Stomach (tissue), 9 donors: ENCODE results near the gene TK1. TPM values are rescaled to one million over a fixed set of nuclear protein-coding genes. Genes with fewer than 3 reads are reported as not detected.

Experiments
- DNase-seq, 2 donors: peaks; one replicate each; pipeline versions ENCODE4 v3.0.0 to v3.0.0-alpha.2; 2013 to 2019
- H3K27ac ChIP-seq, 5 donors: fragments of 200-600 bp in 4 of 5; sonication (generic) in 4 of 5; one replicate each; pipeline ENCODE4 v1.5.1; 2013 to 2019; ENCODE audit warnings: mild to moderate bottlenecking in 1 of 5, moderate library complexity in 1 of 5
- H3K27me3 ChIP-seq, 3 donors: fragments of 200-600 bp; sonication (generic); one replicate each; pipeline ENCODE4 v1.5.1; 2017 to 2019; ENCODE audit warnings: mixed run types in 1 of 3
- H3K36me3 ChIP-seq, 4 donors: fragments of 200-600 bp; sonication (generic); 1 replicate in 3 of 4; 2 replicates in 1 of 4; pipeline ENCODE4 v1.5.1; 2016 to 2019
- H3K4me1 ChIP-seq, 4 donors: fragments of 200-600 bp; sonication (generic); one replicate each; pipeline ENCODE4 v1.5.1; 2016 to 2019
- H3K4me3 ChIP-seq, 4 donors: fragments of 200-600 bp; sonication (generic) in 3 of 4; one replicate each; pipeline ENCODE4 v1.5.1; 2016 to 2019; ENCODE audit warnings: mild to moderate bottlenecking in 1 of 4
- H3K9me3 ChIP-seq, 4 donors: fragments of 200-600 bp; sonication (generic); one replicate each; pipeline ENCODE4 v1.5.1; 2016 to 2019
- CTCF ChIP-seq, 7 experiments: fragments of 450-650 bp in 4 of 7; fragments of 200-600 bp in 3 of 7; sonication (generic) in 3 of 7; IDR thresholded peaks; one replicate each; pipeline ENCODE4 v1.5.1; 2016 to 2019; ENCODE audit warnings: antibody characterized with exemption in 7 of 7, control low read depth in 2 of 7, mild to moderate bottlenecking in 1 of 7
- EP300 ChIP-seq: sonication (generic); formaldehyde crosslinking; IDR thresholded peaks from one replicate; pipeline ENCODE4 v1.6.1; 2017; ENCODE audit warnings: antibody characterized with exemption
- POLR2A ChIP-seq, 4 donors: fragments of 450-650 bp; IDR thresholded peaks; one replicate each; pipeline ENCODE4 v1.6.1; 2016; ENCODE audit warnings: antibody characterized with exemption in 4 of 4, control low read depth in 2 of 4, mild to moderate bottlenecking in 1 of 4, moderate library complexity in 1 of 4
- POLR2AphosphoS5 ChIP-seq, 3 donors: sonication (generic); formaldehyde crosslinking; IDR thresholded peaks; one replicate each; pipeline ENCODE4 v1.6.1; 2016; ENCODE audit warnings: antibody characterized with exemption in 3 of 3
- WGBS, 5 donors: extraction: QIAGEN DNeasy Blood & Tissue Kit in 3 of 5; methylation state at CpG; one replicate each; pipeline versions ENCODE4 v1.1.5 to v1.1.7; 2013 to 2018; 5-methylcytosine and 5-hydroxymethylcytosine counted together
- intact Hi-C: fragments of 100-400 bp; cut with DNase I; formaldehyde crosslinking; loops from one replicate; pipeline ENCODE4 v1.15.1; 2023; ENCODE audit warnings: low total_unique reads
- polyA plus RNA-seq, 3 donors: library from polyadenylated mRNA; stranded (reverse); fragments of 200-250 nt; gene quantifications; one replicate each; pipeline ENCODE4 v1.2.3, GENCODE V29; 2013
- small RNA-seq, 4 donors: library from RNA; depleted of rRNA; stranded (forward); fragments of <200 nt; gene quantifications; one replicate each; pipeline ENCODE3, GENCODE V24; 2016
- total RNA-seq, 5 donors: library from RNA; depleted of rRNA; stranded (reverse); fragments of >200 nt; gene quantifications; one replicate each; pipeline versions ENCODE4 v1.1.0 to v1.2.3, GENCODE V29; 2014 to 2016
- donor health status: healthy with polysubstance abuse.
- donor health status: Bipolar disorder and iron deficiency.
- donor health status: healthy.

TK1 gene
- total and polyA plus RNA-seq, 8 donors, result 4.5 to 38.1 (median 17.7) TPM

- Histone ChIP-seq H3K9me3 (no peaks in the 10 kb centered on the region), H3K4me1 (peaks cover 43 to 76% (median 58%) of the 10 kb centered on the region in 4 donors), H3K36me3 (peaks cover 4 to 59% (median 41%) of the 10 kb centered on the region in 4 donors), H3K27ac (peak overlapping the region in 4 of 5 donors; percentile 46 to 91 (median 80)), H3K4me3 (peak overlapping the region in 1 of 4 donors; percentile 88), H3K27me3 (peaks cover 0 to 25% (median 0%) of the 10 kb centered on the region in 3 donors)
- WGBS, 5 donors, result 69 to 90% (median 80%) methylated on average over 17 to 39 of the region's 39 CpGs
- TF ChIP-seq POLR2A (IDR thresholded peaks at IDR 0.05), result no peak
- no peak for TF ChIP-seq CTCF (IDR thresholded peaks at IDR 0.05)
- no peak for TF ChIP-seq EP300
- TF ChIP-seq POLR2AphosphoS5 (IDR thresholded peaks at IDR 0.05), result no peak
- DNase-seq, result no peak
- intact Hi-C loops, result no loop called here
These were observed 61.5 kb downstream of the TK1 start for GRCh38 chr17:78125138-78125913.

- no peak for TF ChIP-seq EP300
- TF ChIP-seq CTCF (IDR thresholded peaks at IDR 0.05), result no peak
- no peak for TF ChIP-seq POLR2AphosphoS5 (IDR thresholded peaks at IDR 0.05)
- no peak for TF ChIP-seq POLR2A (IDR thresholded peaks at IDR 0.05)
- Histone ChIP-seq H3K27ac (peak overlapping the region in 3 of 5 donors; percentile 46 to 91 (median 83)), H3K9me3 (no peaks in the 10 kb centered on the region), H3K4me1 (peaks cover 43 to 71% (median 52%) of the 10 kb centered on the region in 4 donors), H3K36me3 (peaks cover 4 to 62% (median 42%) of the 10 kb centered on the region in 4 donors), H3K4me3 (peak overlapping the region in 1 of 4 donors; percentile 88), H3K27me3 (peaks cover 0 to 23% (median 0%) of the 10 kb centered on the region in 3 donors)
- no peak for DNase-seq
- intact Hi-C loops, result no loop called here
- WGBS, 5 donors, result 72 to 84% (median 75%) methylated on average over 2 to 12 of the region's 12 CpGs
These were observed 62.1 kb downstream of the TK1 start for GRCh38 chr17:78124836-78125137.

Small RNAs within 50 kb of the gene (small RNA-seq; reads per million reads assigned to genes)
- gene AC087645.1, result 0 reads per million in 4 donors

Other genes starting within 250 kb of the TK1 start
- 10 to 100 TPM in 4 of 5 donors, 1 to 10 TPM in 1; 2.9 to 64.8 (median 18.9) TPM for gene TNRC6C, start 228.3 kb downstream of the TK1 start, total RNA-seq
- 1 to 10 TPM in 2 of 3 donors, under 1 TPM in 1; 0.92 to 1.9 (median 1.8) TPM for gene TNRC6C, start 228.3 kb downstream of the TK1 start, polyA plus RNA-seq
- 100 to 1,000 TPM in 1 of 5 donors, 10 to 100 TPM in 4; 29.9 to 223 (median 46.1) TPM for gene TMC6, start 58.3 kb downstream of the TK1 start, total RNA-seq
- 10 to 100 TPM in 2 of 3 donors, 1 to 10 TPM in 1; 9.2 to 43.5 (median 17.9) TPM for gene TMC6, start 58.3 kb downstream of the TK1 start, polyA plus RNA-seq
- gene TMC8, start 56.3 kb downstream of the TK1 start, total RNA-seq, result 10 to 100 TPM in 2 of 5 donors, 1 to 10 TPM in 3; 4.1 to 19.8 (median 7.8) TPM
- gene TMC8, start 56.3 kb downstream of the TK1 start, polyA plus RNA-seq, result 1 to 10 TPM; 1.6 to 3.3 (median 2.4) TPM
- gene C17orf99, start 40.7 kb downstream of the TK1 start, total RNA-seq, result not detected
- under 1 TPM in 1 of 3 donors, not detected in 2; 0.08 TPM for gene C17orf99, start 40.7 kb downstream of the TK1 start, polyA plus RNA-seq
- gene SYNGR2, start 18.5 kb downstream of the TK1 start, total RNA-seq, result 100 to 1,000 TPM in 1 of 5 donors, 10 to 100 TPM in 4; 28.6 to 219 (median 44.9) TPM
- 100 to 1,000 TPM in 1 of 3 donors, 10 to 100 TPM in 2; 36.0 to 151 (median 71.7) TPM for gene SYNGR2, start 18.5 kb downstream of the TK1 start, polyA plus RNA-seq
- gene AFMID, start 310 bp upstream of the TK1 start, total RNA-seq, result 100 to 1,000 TPM in 3 of 5 donors, 10 to 100 TPM in 2; 29.6 to 189 (median 109) TPM
- 10 to 100 TPM; 25.7 to 39.7 (median 27.2) TPM for gene AFMID, start 310 bp upstream of the TK1 start, polyA plus RNA-seq
- gene BIRC5, start 27.2 kb upstream of the TK1 start, total RNA-seq, result 10 to 100 TPM in 1 of 5 donors, 1 to 10 TPM in 3, not detected in 1; 3.9 to 10.5 (median 5.4) TPM
- gene BIRC5, start 27.2 kb upstream of the TK1 start, polyA plus RNA-seq, result 10 to 100 TPM in 2 of 3 donors, 1 to 10 TPM in 1; 3.4 to 10.3 (median 10.1) TPM
- gene TMEM235, start 44.6 kb upstream of the TK1 start, total RNA-seq, result not detected
- gene TMEM235, start 44.6 kb upstream of the TK1 start, polyA plus RNA-seq, result not detected
- gene SOCS3, start 173.0 kb upstream of the TK1 start, total RNA-seq, result 10 to 100 TPM; 48.4 to 62.9 (median 52.2) TPM
- gene SOCS3, start 173.0 kb upstream of the TK1 start, polyA plus RNA-seq, result 10 to 100 TPM; 18.7 to 46.9 (median 39.7) TPM
- gene PGS1, start 191.6 kb upstream of the TK1 start, total RNA-seq, result 100 to 1,000 TPM in 2 of 5 donors, 10 to 100 TPM in 3; 27.8 to 209 (median 41.7) TPM
- 10 to 100 TPM; 11.9 to 19.1 (median 14.9) TPM for gene PGS1, start 191.6 kb upstream of the TK1 start, polyA plus RNA-seq